Gastroesophageal sphincter (tissue), 3 donors: Measurements from ENCODE around the gene KCNJ12.
"Not testable (repeated sequence)": the region's sequence is repeated elsewhere in the genome, so short reads cannot be mapped to it uniquely, and the experiment has no call there.

Experiments
- POLR2AphosphoS5 ChIP-seq: sonication (generic); formaldehyde crosslinking; IDR thresholded peaks from one replicate; pipeline ENCODE4 v1.6.1; 2017; ENCODE audit warnings: antibody characterized with exemption
- TF ChIP-seq, protein P1 (sequence below), 4 experiments: fragments of 200-600 bp in 2 of 4; fragments of 450-650 bp in 2 of 4; sonication (generic) in 1 of 4; IDR thresholded peaks; one replicate each; pipeline ENCODE4 v1.5.1; 2017 to 2019; ENCODE audit warnings: antibody characterized with exemption in 4 of 4, mild to moderate bottlenecking in 2 of 4, moderate library complexity in 2 of 4

DNA sequence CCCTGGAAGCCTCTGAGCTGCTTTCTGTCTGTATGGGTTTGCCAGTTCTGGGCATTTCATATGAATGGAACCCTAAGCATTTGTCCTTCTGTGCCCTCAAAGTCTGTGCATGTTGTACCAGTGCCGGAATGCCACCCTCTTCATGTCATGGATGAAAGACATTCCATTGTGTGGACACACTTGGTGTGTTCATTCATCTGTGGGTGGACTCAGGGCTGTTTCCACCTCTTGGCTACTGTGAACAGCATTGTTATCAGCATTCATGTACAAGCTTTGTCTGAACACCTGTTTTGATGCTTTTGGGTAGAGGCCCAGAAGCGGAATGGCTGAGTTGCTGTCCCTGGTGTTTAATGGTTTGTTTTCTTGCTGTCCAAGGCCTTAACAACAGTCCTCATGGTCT is 30.1 kb upstream of the KCNJ12 start:
- TF ChIP-seq POLR2AphosphoS5: not testable (repeated sequence)
- TF ChIP-seq, protein P1, sequence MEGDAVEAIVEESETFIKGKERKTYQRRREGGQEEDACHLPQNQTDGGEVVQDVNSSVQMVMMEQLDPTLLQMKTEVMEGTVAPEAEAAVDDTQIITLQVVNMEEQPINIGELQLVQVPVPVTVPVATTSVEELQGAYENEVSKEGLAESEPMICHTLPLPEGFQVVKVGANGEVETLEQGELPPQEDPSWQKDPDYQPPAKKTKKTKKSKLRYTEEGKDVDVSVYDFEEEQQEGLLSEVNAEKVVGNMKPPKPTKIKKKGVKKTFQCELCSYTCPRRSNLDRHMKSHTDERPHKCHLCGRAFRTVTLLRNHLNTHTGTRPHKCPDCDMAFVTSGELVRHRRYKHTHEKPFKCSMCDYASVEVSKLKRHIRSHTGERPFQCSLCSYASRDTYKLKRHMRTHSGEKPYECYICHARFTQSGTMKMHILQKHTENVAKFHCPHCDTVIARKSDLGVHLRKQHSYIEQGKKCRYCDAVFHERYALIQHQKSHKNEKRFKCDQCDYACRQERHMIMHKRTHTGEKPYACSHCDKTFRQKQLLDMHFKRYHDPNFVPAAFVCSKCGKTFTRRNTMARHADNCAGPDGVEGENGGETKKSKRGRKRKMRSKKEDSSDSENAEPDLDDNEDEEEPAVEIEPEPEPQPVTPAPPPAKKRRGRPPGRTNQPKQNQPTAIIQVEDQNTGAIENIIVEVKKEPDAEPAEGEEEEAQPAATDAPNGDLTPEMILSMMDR (IDR thresholded peaks at IDR 0.05): not testable (repeated sequence)
